HCEC 1CT (cell line): ENCODE data around the gene IL24.
A peak's percentile ranks its signal among the peaks of the same experiment; 100 is the strongest.
"Not testable (repeated sequence)": the region's sequence is repeated elsewhere in the genome, so short reads cannot be mapped to it uniquely, and the experiment has no call there.

Experiments used
- DNase-seq: peaks from one replicate; pipeline ENCODE4 v3.0.0-alpha.2; 2017

IL24 gene

GRCh38 chr1:206897175-206897574 lies at the start of gene IL24:
IL24 (plus strand) TSS chr1:206897443; CDS start chr1:206897833, 390 bp downstream.
- DNase-seq, result no peak

- DNase-seq, result no peak
Measured at GRCh38 chr1:206847946-206848345, 49.3 kb upstream of the IL24 start.

GRCh38 chr1:206850401-206850800 lies 46.8 kb upstream of the IL24 start:
- no peak for DNase-seq

- peak; percentile 85 for DNase-seq
Measured at GRCh38 chr1:206851341-206852010, 45.8 kb upstream of the IL24 start.

GRCh38 chr1:206852662-206853061 lies 44.6 kb upstream of the IL24 start:
- DNase-seq, result not testable (repeated sequence)

GRCh38 chr1:206853696-206854095 lies 43.5 kb upstream of the IL24 start:
- DNase-seq, result not testable (repeated sequence)

GRCh38 chr1:206854401-206855129 lies 42.7 kb upstream of the IL24 start:
- no peak for DNase-seq

GRCh38 chr1:206855859-206856258 lies 41.4 kb upstream of the IL24 start:
- no peak for DNase-seq

GRCh38 chr1:206856674-206857464 lies 40.4 kb upstream of the IL24 start:
- peak; percentile 25 for DNase-seq

- no peak for DNase-seq
Measured at GRCh38 chr1:206859082-206859521, 38.1 kb upstream of the IL24 start.

- no peak for DNase-seq
Measured at GRCh38 chr1:206860165-206860564, 37.1 kb upstream of the IL24 start.

GRCh38 chr1:206863266-206863665 lies 34.0 kb upstream of the IL24 start:
- DNase-seq, result no peak

GRCh38 chr1:206864939-206865671 lies 32.1 kb upstream of the IL24 start, which contains the start of gene IL20:
IL20 (plus strand) TSS chr1:206865623; CDS start chr1:206865853, 230 bp downstream.
- DNase-seq, result peak; percentile 79

GRCh38 chr1:206866062-206866461 lies 31.2 kb upstream of the IL24 start:
- DNase-seq, result no peak

- DNase-seq, result no peak
Measured at GRCh38 chr1:206867239-206867638, 30.0 kb upstream of the IL24 start.

GRCh38 chr1:206867716-206868115 lies 29.5 kb upstream of the IL24 start:
- no peak for DNase-seq

- DNase-seq, result no peak
Measured at GRCh38 chr1:206868264-206868663, 29.0 kb upstream of the IL24 start.

GRCh38 chr1:206872139-206872538 lies 25.1 kb upstream of the IL24 start:
- DNase-seq, result no peak

GRCh38 chr1:206873603-206874188 lies 23.5 kb upstream of the IL24 start:
- no peak for DNase-seq

- DNase-seq, result no peak
Measured at GRCh38 chr1:206875752-206876377, 21.4 kb upstream of the IL24 start.

- no peak for DNase-seq
Measured at GRCh38 chr1:206878456-206878855, 18.8 kb upstream of the IL24 start.

- DNase-seq, result no peak
Measured at GRCh38 chr1:206880314-206880713, 16.9 kb upstream of the IL24 start.
